Psoas muscle (tissue), 8 donors: ENCODE measurements around the gene CRY1. TPM values are rescaled to one million over a fixed set of nuclear protein-coding genes. Genes with fewer than 3 reads are reported as not detected.

Source experiments
- ATAC-seq, 4 donors: fragments of 200-7000 bp; cut with Tn5 transposase; one replicate each; pipeline ENCODE4 v1.9.1; 2020; ENCODE audit warnings: moderate library complexity in 3 of 4, mild to moderate bottlenecking in 2 of 4
- DNase-seq, 2 donors: peaks; one replicate each; pipeline ENCODE4 v3.0.0-alpha.2; 2020
- H3K27ac ChIP-seq: fragments of 200-600 bp; one replicate; pipeline ENCODE4 v1.8.0; 2022
- H3K27me3 ChIP-seq, 3 donors: fragments of 200-600 bp in 1 of 3; one replicate each; pipeline versions ENCODE4 v1.6.1 to v1.8.0; 2013 to 2022; ENCODE audit warnings: low read length in 2 of 3, mild to moderate bottlenecking in 2 of 3, moderate library complexity in 1 of 3; ENCODE audit not compliant: insufficient read depth in 3 of 3
- H3K36me3 ChIP-seq, 2 donors: fragments of 200-600 bp in 1 of 2; one replicate each; pipeline versions ENCODE4 v1.6.1 to v1.8.0; 2013 to 2022; ENCODE audit warnings: low read depth in 1 of 2, mild to moderate bottlenecking in 1 of 2, moderate library complexity in 1 of 2; ENCODE audit not compliant: insufficient read depth in 1 of 2
- H3K4me1 ChIP-seq: fragments of 200-600 bp; one replicate; pipeline ENCODE4 v1.8.0; 2022
- H3K4me3 ChIP-seq: fragments of 200-600 bp; one replicate; pipeline ENCODE4 v1.8.0; 2022; ENCODE audit warnings: mild to moderate bottlenecking
- H3K9me3 ChIP-seq: fragments of 200-600 bp; one replicate; pipeline ENCODE4 v1.8.0; 2022
- CTCF ChIP-seq: fragments of 200-600 bp; IDR thresholded peaks from one replicate; pipeline ENCODE4 v1.8.0; 2022; ENCODE audit warnings: antibody characterized with exemption
- WGBS, 3 donors: extraction: QIAGEN DNeasy Blood & Tissue Kit; methylation state at CpG; one replicate each; pipeline versions ENCODE4 v1.1.6 to v1.1.7; 2013; 5-methylcytosine and 5-hydroxymethylcytosine counted together
- intact Hi-C, 2 donors: fragments of 100-400 bp; cut with DNase I; formaldehyde crosslinking; loops; one replicate each; pipeline versions ENCODE4 v1.11.0 to v1.14.2; 2022
- polyA plus RNA-seq, 3 donors: library from polyadenylated mRNA; stranded (reverse); fragments of 200-250 nt; gene quantifications; one replicate each; pipeline ENCODE4 v1.2.3, GENCODE V29; 2013
- total RNA-seq, 4 donors: library from RNA; stranded (reverse); fragmentation: NEBNext Ultra II Directional in 2 of 4; extraction: Animal tissue kit (Norgen Biotek cat#: 25700) in 2 of 4; gene quantifications; one replicate each; pipeline versions ENCODE4 v1.2.1 to v1.2.4, GENCODE V29; 2021 to 2023
- donor health status: healthy with polysubstance abuse.
- donor health status: DM: no; HTN: no; CAD: no; lungs with moderate emphysema.
- donor health status: Bipolar disorder and iron deficiency.
- donor health status: healthy.
- donor health status: DM: yes; HTN: yes; CAD: no.
- donor health status: DM: no; HTN: no; CAD: no.
- donor health status: DM: no; HTN: no; CAD: no.
- donor health status: DM: yes; HTN: yes; CAD: no.

The CRY1 gene
- total and polyA plus RNA-seq, 7 donors = 8.8 to 23.3 (median 11.6) TPM

- Histone ChIP-seq H3K27ac (peak overlapping the region; percentile 3), H3K4me3 (no peak overlapping the region), H3K9me3 (no peaks in the 10 kb centered on the region), H3K27me3 (no peaks in the 10 kb centered on the region), H3K4me1 (peaks cover 31% of the 10 kb centered on the region), H3K36me3 (no peaks in the 10 kb centered on the region)
- ATAC-seq (peak in 1 of 4 donors; percentile 6), DNase-seq (no peak)
- TF ChIP-seq CTCF = no peak
- intact Hi-C loops = loop anchor here in 1 of 2 donors (5.0 kb wide), 1 partner anchor 58 kb away; the partner anchor contains the start of gene CRY1
- WGBS, 3 donors = 90 to 94% (median 91%) methylated on average over 9 of the region's 9 CpGs
These were observed 59.3 kb downstream of the CRY1 start for GRCh38 chr12:107033758-107034739.

GRCh38 chr12:107032266-107032665 is 61.1 kb downstream of the CRY1 start:
- no peaks in the 10 kb centered on the region for H3K9me3 ChIP-seq
- H3K27ac ChIP-seq = no peak overlapping the region
- no peak for DNase-seq
- no peak for TF ChIP-seq CTCF
- ATAC-seq = no peak
- no peaks in the 10 kb centered on the region for H3K36me3 ChIP-seq
- intact Hi-C loops = loop anchor here in 1 of 2 donors (5.0 kb wide), 1 partner anchor 60 kb away; the partner anchor contains the start of gene CRY1
- no peak overlapping the region for H3K4me3 ChIP-seq
- WGBS, 3 donors = 74 to 86% (median 83%) methylated on average over 7 of the region's 7 CpGs
- H3K27me3 ChIP-seq = no peaks in the 10 kb centered on the region
- peaks cover 47% of the 10 kb centered on the region for H3K4me1 ChIP-seq

- intact Hi-C loops = loop anchor here (2.0 to 5.0 kb wide), 2 partner anchors 58 to 61 kb away; partner anchors contain the start of gene CRY1 (in 1 of the 2)
- Histone ChIP-seq H3K27ac (peak overlapping the region; percentile 89), H3K4me1 (peaks cover 59% of the 10 kb centered on the region), H3K27me3 (no peaks in the 10 kb centered on the region), H3K9me3 (no peaks in the 10 kb centered on the region), H3K36me3 (no peaks in the 10 kb centered on the region), H3K4me3 (no peak overlapping the region)
- ATAC-seq (no peak), DNase-seq (no peak)
- no peak for TF ChIP-seq CTCF
- WGBS, 3 donors = 43 to 49% (median 48%) methylated on average over 2 of the region's 2 CpGs
These were observed 62.3 kb downstream of the CRY1 start for GRCh38 chr12:107031061-107031460.

- H3K4me3 ChIP-seq = no peak overlapping the region
- intact Hi-C loops = no loop called here
- TF ChIP-seq CTCF = no peak
- peak in 3 of 4 donors; percentile 5 to 20 (median 16) for ATAC-seq
- peaks cover 54% of the 10 kb centered on the region for H3K4me1 ChIP-seq
- H3K27ac ChIP-seq = peak overlapping the region; percentile 89
- H3K36me3 ChIP-seq = no peaks in the 10 kb centered on the region
- H3K9me3 ChIP-seq = no peaks in the 10 kb centered on the region
- WGBS, 3 donors = 46 to 64% (median 56%) methylated on average over 7 of the region's 7 CpGs
- DNase-seq = no peak
- no peaks in the 10 kb centered on the region for H3K27me3 ChIP-seq
These were observed 64.3 kb downstream of the CRY1 start for GRCh38 chr12:107029081-107029480.
